ENCODE data around the gene CAMK1G. TPM values are rescaled to one million over a fixed set of nuclear protein-coding genes. Genes with fewer than 3 reads are reported as not detected.

Gene CAMK1G
- total RNA-seq, 1 experiment from 2014 or later = not detected

- H3K9me2 ChIP-seq (ENCODE audit: insufficient read depth) = no peaks in the 10 kb centered on the region
- ChIA-PET CTCF (interaction anchor here (1.3 kb wide), 1 partner anchor 18 kb away, joined by 6 read pairs; no protein-coding TSS in a partner anchor), POLR2A (no interaction called here), RAD21 (ENCODE audit: low non-redundant PET in 1 of 2, low total read pairs in 2 of 2, uncharacterized antibody in 2 of 2, unreplicated experiment in 2 of 2) (no interaction called here)
- peak overlapping the region; percentile 43 for H3K4me2 ChIP-seq (ENCODE audit: low read length)
- no peak overlapping the region for H3K27ac ChIP-seq (ENCODE audit: low read depth, low read length)
- no peaks in the 10 kb centered on the region for H3K9me3 ChIP-seq (ENCODE audit: control insufficient read depth in 1 of 2, insufficient read depth in 1 of 2, low read depth in 1 of 2, low read length in 2 of 2)
- no peak overlapping the region for H2AFZ ChIP-seq (ENCODE audit: low read depth, low read length, poor library complexity, severe bottlenecking)
- no peak overlapping the region for H3K9ac ChIP-seq (ENCODE audit: low read length)
- no peaks in the 10 kb centered on the region for H4K20me1 ChIP-seq (ENCODE audit: insufficient read depth)
- no peaks in the 10 kb centered on the region; the same call in 1 of the 2 replicates for H3K27me3 ChIP-seq (ENCODE audit: insufficient read depth, low read length)
- no peak overlapping the region for H3K4me3 ChIP-seq (replicated peaks in 1 of 2; ENCODE audit: low read depth in 1 of 2, low read length in 2 of 2)
- intact Hi-C loops (cut with micrococcal nuclease) = no loop called here
- no peaks in the 10 kb centered on the region for H3K79me2 ChIP-seq (ENCODE audit: insufficient read depth, low read length)
- no peak for TF ChIP-seq EGR1 (IDR thresholded peaks at IDR 0.05; ENCODE audit: low read depth)
- 0 out of 2 replicates have a peak, but pooled peaks have one; percentile 22 for TF ChIP-seq ELF1 (IDR thresholded peaks at IDR 0.05; ENCODE audit: borderline replicate concordance, low read depth)
- H3K36me3 ChIP-seq (ENCODE audit: control insufficient read depth in 1 of 2, insufficient read depth in 2 of 2, low read length in 2 of 2) = no peaks in the 10 kb centered on the region
- ATAC-seq = peak; percentile 61
- no TSS peak for BruUV-seq (replicated peaks)
- H3K4me1 ChIP-seq (ENCODE audit: control insufficient read depth in 1 of 2, insufficient read depth in 2 of 2, low read length in 2 of 2) = peaks cover 6 to 12% of the 10 kb centered on the region in 2 experiments; a peak in 3 of 4 replicates
- DNase-seq (ENCODE audit: low read depth, low spot score) = no peak
Observed at GRCh38 chr1:209587789-209588188, 4.3 kb downstream of the CAMK1G start.

- no peak for TF ChIP-seq POLR2AphosphoS5 (IDR thresholded peaks at IDR 0.05; ENCODE audit: low read depth, low read length)
- no peak for TF ChIP-seq RAD21 (IDR thresholded peaks at IDR 0.05; ENCODE audit: low read depth)
- no peak for TF ChIP-seq ZBTB33 (IDR thresholded peaks at IDR 0.05; ENCODE audit: extremely low read depth, insufficient replicate concordance, low read length)
- POLR2A ChIA-PET = no interaction called here
- no peaks in the 10 kb centered on the region; the same call in 1 of the 2 replicates for H3K27me3 ChIP-seq (ENCODE audit: insufficient read depth, low read length)
- H2AFZ ChIP-seq (ENCODE audit: low read depth, low read length, poor library complexity, severe bottlenecking) = no peak overlapping the region
- BruUV-seq (replicated peaks) = no TSS peak
- no peak overlapping the region for H3K4me3 ChIP-seq (replicated peaks in 1 of 2; ENCODE audit: low read depth in 1 of 2, low read length in 2 of 2)
- H3K4me1 ChIP-seq (ENCODE audit: control insufficient read depth in 1 of 2, insufficient read depth in 2 of 2, low read length in 2 of 2) = peaks cover 6 to 9% of the 10 kb centered on the region in 2 experiments; a peak in 3 of 4 replicates
- H3K9me3 ChIP-seq (ENCODE audit: control insufficient read depth in 1 of 2, insufficient read depth in 1 of 2, low read depth in 1 of 2, low read length in 2 of 2) = no peaks in the 10 kb centered on the region
- no peaks in the 10 kb centered on the region for H3K9me2 ChIP-seq (ENCODE audit: insufficient read depth)
- RAD21 ChIA-PET (ENCODE audit: low non-redundant PET in 1 of 2, low total read pairs in 2 of 2, uncharacterized antibody in 2 of 2, unreplicated experiment in 2 of 2) = no interaction called here
- H3K27ac ChIP-seq (ENCODE audit: low read depth, low read length) = no peak overlapping the region
- intact Hi-C loops (cut with micrococcal nuclease) = no loop called here
- no peak for ATAC-seq
- CTCF ChIA-PET = interaction anchor here (0.7 to 1.4 kb wide), 3 partner anchors 13 to 235 kb away, joined by 3 to 5 read pairs (median 4); no protein-coding TSS in a partner anchor
- no peak overlapping the region for H3K4me2 ChIP-seq (ENCODE audit: low read length)
- H3K9ac ChIP-seq (ENCODE audit: low read length) = no peak overlapping the region
- no peak for DNase-seq (ENCODE audit: low read depth, low spot score)
- no peaks in the 10 kb centered on the region for H3K36me3 ChIP-seq (ENCODE audit: control insufficient read depth in 1 of 2, insufficient read depth in 2 of 2, low read length in 2 of 2)
- H3K79me2 ChIP-seq (ENCODE audit: insufficient read depth, low read length) = no peaks in the 10 kb centered on the region
- H4K20me1 ChIP-seq (ENCODE audit: insufficient read depth) = no peaks in the 10 kb centered on the region
Observed at GRCh38 chr1:209589440-209589839, 5.9 kb downstream of the CAMK1G start.
